GM21717 (cell line): Measurements from ENCODE around the gene GATD1.
A peak's percentile ranks its signal among the peaks of the same experiment; 100 is the strongest.

Source experiments
- ATAC-seq: cut with Tn5 transposase; IDR thresholded peaks from one replicate; pipeline ENCODE4 v1.9.1; 2021; ENCODE audit warnings: mild to moderate bottlenecking, moderate library complexity; ENCODE audit not compliant: unreplicated experiment

The GATD1 gene

GRCh38 chr11:796565-797295 is 19.4 kb upstream of the GATD1 start:
- no peak for ATAC-seq

DNA sequence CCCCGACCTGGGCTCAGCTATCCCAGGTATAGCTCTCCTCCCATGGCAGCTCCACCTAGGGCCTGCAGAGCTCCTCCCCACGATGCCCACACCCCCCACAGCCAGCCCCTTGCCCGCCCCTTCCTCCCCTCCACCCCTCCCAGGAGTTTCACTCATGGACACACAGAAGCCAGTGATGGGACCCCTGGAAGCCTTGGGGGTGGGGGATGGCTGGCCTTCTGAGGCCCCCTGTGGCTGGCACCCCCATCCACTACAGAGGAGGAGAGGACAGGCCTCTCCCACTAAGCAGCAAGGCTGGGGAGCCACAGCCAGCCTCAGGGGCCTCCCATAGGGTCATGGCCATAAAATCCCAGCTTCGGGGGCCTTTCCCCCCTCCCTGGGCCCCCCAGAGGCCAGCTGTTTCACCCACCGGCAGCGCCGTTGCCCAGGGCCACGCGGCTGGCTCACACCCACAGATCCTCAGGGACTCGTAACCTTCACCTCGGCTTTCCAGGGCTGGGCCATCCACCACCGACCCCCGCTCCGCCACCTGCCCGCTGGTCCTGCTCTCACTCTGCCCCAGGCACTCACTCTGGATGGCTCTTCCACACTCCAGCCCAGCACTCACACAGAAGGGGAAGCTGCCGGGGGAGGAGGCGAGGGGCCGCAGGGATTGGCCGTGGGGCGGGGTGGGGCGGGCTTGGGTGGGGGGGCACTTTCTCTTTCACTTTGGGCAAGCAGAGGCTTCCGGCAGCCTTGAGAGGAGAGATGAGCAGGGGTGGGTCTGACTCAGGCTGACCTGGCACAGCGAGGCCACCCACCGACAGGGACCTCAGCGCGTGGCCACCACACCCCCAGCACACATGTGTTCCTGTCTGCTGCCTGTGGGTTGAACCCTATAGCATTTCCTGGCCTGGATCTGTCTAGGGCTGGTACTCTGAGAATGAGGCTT is 18.6 kb upstream of the GATD1 start:
- ATAC-seq, result peak; percentile 32

GRCh38 chr11:794766-795633 is 17.7 kb upstream of the GATD1 start:
- ATAC-seq, result no peak

GRCh38 chr11:794013-794765 is 16.9 kb upstream of the GATD1 start:
- no peak for ATAC-seq

DNA sequence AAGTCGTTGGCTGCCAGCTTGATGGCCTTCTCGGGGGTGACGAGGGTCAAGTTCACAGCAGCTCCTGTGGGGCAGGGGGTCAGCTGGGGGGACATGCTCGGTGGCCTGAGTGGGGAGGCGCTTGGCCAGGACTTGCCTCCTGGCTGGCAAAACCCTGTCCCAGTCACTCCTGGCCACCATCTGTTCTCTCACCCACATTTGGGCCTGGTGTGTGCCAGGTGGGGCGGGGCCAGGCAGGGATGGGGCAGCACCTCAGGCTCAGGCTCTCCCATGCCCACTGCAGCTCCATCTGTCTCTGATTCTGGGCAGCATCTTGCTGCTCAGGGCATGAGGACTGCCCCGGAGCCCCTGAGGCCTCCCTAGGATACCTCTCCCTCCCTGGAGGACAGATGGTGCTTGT is 16.3 kb upstream of the GATD1 start:
- ATAC-seq, result no peak

DNA sequence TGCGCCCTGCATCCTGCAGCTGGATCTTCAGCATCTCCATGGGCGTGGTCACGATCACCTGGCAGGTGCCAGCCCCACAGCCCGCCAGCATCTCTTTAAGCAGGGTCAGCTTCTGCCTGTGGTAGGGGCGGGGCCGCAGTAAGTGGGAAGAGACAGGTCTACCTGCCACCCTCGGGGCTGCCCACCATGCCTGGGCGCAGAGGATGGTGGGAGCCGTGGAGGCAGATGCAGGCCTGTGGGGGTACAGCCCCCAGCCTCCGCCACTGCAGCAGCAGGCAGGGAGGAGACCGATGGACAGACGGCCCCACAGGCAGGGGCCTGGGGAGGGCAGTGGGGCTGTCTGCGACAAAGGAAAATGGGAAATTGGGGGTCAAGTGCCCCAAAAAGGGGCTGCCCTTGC is 15.6 kb upstream of the GATD1 start:
- ATAC-seq, result no peak

DNA sequence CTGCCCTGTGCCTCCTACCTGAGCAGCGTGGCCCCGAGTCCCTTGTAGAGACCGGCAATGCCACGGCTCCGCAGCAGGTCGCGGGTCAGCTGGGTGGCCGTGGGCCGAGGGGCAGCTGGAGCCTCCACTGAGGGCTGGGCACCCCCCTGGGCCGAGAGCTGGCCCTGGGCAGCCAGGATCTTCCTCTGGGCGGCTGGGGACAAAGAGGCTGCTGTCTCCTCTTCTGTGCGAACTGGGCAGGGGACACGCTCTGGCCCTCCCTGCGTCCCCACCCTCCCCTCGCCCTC is 15.2 kb upstream of the GATD1 start:
- no peak for ATAC-seq

- no peak for ATAC-seq
Measured at GRCh38 chr11:791658-792534, 14.6 kb upstream of the GATD1 start.

DNA sequence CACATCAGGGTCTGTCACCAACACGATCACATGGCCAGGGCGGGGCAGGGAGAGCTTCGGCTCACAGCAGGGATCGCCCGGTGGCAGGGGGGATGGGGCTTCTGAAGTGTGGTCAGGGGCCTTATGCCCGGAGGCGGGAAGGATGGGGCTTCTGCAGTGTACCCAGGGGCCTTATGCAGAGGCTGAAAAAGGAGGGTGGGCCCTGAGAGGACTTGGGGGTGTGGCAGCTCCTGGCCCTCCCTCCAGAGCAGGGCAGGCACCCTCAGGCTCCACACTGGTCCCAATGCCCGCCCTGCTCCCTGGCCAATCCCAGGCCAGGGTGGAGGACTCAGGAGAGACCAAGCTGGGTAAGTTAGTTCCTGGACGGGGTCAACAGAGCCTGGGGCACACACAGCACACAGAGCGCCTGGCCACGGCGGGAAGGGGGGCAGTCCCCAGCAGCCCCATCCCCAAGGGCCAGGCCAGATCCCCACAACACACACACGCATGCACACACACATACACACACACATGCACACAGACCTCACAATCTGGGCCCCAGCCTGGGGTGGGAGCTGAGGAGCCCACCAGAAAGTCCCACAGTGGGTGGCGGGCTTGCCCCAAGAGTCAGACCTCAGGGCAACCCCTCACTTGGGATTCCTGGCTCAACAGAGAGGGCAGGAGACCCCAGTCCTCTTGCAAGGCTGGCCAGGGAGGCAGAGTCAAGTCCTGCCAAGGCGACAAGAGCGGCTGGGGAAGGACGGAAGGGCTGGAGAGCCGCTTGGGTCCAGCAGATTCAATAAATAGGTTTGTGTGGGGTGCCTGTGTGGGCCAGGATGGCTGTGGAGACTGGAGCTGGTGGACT is 13.7 kb upstream of the GATD1 start:
- no peak for ATAC-seq

- ATAC-seq, result no peak
Measured at GRCh38 chr11:789943-790342, 12.7 kb upstream of the GATD1 start, which contains the start of gene CEND1. CEND1 (minus strand) TSS chr11:790090; CDS start chr11:788576, 1,514 bp downstream.

DNA sequence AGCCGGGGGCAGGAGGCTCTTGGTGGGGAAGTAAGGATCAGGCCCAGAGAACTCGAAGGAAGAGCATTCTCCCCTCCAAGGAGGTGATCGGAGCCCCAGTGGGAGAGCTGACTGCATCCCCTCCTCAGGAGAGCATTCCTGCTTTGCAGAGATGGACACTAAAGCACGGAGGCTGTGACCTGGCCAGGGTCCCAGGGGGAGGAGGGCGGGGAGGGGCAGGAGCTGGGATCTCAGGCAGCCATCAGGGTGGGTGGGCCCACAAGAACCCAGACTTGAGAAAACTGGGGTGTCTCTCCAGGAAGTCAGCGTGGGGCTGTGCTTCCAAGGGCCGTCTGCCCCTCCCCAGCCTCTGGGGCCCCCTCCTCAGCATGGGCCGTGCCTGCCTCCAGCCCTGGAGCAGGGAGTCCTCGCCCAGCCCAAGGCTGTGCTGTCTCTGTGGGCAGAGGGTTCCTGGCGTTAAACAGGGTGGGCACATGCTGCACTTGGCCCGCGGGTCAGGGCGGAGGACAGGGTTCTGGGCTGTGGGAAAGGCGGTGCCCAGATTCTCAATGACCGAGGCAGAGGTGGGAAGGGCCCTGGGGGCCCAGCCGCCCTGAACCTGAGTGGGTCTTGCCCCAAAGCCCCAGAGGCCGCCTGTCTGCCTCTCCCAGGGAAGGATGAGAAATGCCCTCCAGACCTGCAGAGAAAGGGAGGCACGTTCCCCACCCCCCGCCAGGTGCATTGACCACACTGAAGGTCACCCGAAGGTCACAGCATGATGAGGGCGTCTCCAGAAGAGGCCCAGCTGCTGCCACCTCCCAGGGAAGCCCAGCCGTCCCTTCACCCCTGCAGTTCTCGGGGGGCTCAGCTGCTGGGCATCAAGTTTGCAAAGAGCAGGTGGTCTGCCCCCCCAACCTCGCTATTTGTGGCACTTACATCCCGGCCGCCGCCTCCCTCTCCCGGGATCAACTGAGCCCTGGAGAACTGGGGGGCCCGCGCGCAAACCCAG is 12.0 kb upstream of the GATD1 start:
- no peak for ATAC-seq

- ATAC-seq, result no peak
Measured at GRCh38 chr11:788009-788640, 10.8 kb upstream of the GATD1 start.

DNA sequence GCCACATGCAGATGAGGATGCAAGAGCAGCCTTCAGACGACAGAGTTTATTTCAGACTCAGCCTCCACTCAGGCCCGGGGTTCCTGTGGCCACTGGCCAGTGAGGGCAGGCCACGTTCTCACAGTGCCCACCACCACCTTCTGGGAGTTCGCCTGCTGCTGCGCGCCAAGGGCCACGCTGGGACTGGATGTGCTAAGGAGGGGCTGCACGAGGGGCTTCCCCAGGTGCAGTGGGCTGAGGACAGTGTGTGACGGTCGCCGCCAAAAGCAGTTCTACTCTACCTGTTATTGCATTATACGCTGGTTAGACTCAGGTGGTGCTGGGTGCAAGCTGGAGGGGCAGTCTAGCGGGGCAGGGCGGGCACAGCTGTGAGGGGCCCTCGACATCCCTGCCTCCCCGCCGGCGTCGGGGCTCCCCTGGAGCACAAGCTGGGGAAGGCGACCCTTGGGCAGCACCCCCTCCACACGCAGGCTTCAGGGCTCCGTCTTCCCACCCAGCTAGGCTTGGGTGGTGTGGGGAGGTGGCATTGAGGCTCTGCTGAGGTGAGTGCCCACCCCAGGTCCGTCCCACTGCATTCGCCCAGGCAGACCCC is 9.9 kb upstream of the GATD1 start:
- ATAC-seq, result no peak

DNA sequence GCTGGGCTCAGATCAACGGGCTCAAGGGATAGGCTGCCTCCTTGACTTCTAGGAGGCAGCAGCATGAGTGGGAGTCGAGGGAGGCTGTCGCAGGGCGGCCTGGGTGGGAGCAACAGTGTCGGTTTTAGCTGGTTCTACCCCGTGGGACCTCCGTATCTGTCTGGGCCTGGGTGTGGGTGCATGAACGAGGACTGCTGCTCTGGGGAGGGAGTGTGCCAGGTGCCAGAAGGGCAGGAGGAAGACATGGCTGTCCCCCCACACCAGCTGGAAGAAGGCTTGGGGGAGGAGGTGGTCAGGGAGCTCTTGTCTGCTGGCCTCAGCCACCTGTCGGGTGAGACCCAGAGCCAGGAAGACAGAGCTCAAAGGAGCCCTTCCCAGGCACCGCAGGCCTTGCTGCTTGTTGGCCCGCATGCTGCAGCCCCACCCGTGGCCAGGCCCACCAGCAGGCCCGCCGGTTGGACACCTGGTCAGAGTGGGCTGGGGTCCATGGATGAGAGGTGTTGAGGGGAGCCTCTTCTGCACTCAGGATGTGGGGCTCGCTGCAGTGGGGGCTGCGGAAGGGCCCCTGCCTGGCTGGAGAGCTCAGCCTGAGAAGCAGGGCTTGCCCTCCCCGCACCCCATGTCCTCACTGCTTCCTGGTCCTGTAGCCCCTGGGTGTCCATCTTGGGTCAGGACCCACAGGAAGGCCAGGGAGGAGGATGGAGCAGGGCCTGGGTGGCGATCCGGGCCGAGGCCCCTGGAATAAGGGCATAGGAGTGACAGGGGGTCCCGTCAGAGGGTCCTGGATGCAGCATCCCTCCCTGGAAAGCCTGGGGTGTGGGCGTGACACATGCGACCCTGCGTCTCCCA is 9.2 kb upstream of the GATD1 start:
- no peak for ATAC-seq

DNA sequence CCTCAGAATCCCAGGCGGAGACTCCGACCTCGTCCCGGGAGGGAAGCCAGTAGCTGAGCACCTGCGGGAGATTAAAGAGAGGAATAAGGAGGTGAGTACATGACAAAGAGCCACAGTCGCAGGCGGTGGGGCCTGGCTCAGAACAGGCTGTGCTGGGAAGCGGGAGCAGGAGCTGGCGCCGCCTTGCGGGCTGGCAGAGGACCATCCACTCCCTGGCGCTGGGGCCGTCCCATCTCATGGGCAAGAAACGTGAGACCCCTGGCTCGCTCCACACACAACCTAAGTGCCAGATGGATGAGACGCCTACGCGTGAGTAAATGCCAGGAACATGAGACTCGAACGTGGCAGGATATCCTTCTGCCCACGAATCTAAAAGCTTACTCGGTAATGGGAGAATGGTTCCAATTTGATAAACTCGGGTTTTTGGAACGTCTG is 6.3 kb upstream of the GATD1 start:
- ATAC-seq, result no peak
